K562 treated with DMSO at 1 percent for 24 hours (cell line): Measurements from ENCODE around the gene AP5M1. TPM values are rescaled to one million over a fixed set of nuclear protein-coding genes. Genes with fewer than 3 reads are reported as not detected.

ENCODE experiments used
- total RNA-seq: library from RNA; unstranded; fragments of 300-600 nt; gene quantifications from 2 replicates; pipeline ENCODE4 v1.2.3, GENCODE V29; 2022; ENCODE audit warnings: low read depth; ENCODE audit not compliant: insufficient read depth

Gene AP5M1
- total RNA-seq = 9.7 and 13.6 TPM in 2 replicates

GRCh38 chr14:57268161-57269069, at the start of gene AP5M1, which contains the start of gene EXOC5:
Gene AP5M1 (plus strand): TSS chr14:57268971. CDS start chr14:57269315, 344 bp downstream.
Gene EXOC5 (minus strand): TSS chr14:57268905. CDS start chr14:57268648, 257 bp downstream.

Other genes starting within 250 kb of the AP5M1 start
- 15.3 and 22.2 TPM in 2 replicates for gene EXOC5, start 66 bp upstream of the AP5M1 start, total RNA-seq
- 4.0 and 4.3 TPM in 2 replicates for gene NAA30, start 121.6 kb downstream of the AP5M1 start, total RNA-seq
- not detected in 2 replicates for gene CCDC198, start 224.9 kb downstream of the AP5M1 start, total RNA-seq